ENCODE results near the gene RASAL2. TPM values are rescaled to one million over a fixed set of nuclear protein-coding genes. Genes with fewer than 3 reads are reported as not detected.

RASAL2 gene
- total and polyA plus RNA-seq, 2 donors (not counting 1 experiment from before 2014, with no cell fraction given): 0.12 TPM; not detected in 1

DNA sequence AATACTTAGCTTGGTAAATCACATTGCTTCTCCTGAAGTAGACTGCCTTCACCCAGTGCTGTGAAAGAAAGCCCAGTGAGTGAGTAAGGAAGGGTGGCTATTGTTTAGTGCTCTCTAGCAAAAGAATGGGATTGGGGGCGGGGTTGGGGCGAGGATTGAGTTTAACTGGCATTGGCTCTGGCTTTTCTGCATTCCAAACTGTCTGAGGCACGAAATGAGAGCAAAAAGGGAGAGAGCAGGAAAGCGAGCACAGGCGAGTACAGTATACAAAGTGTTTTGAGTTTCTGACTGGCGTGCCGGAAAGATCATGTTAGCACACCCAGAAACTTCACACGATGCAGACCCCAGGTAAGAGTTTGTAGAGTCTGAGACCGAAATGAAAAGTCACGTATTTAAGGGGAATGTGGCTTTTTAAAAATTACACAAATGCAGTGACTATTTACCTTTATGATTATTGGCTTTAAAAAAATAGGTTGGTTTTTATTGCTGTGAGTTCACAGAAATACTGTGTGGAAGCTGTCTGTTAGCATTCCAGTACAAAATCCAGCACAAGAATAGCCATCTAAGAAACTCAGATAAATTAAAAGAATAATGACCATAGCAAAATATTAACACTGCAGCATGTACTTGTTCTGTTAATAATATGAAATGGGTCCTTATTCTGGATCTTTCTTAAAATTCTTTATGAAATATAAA lies 247.5 kb downstream of the RASAL2 start:
- Mint-ChIP-seq H3K27me3 (peaks cover 8% of the 10 kb centered on the region), H3K4me3 (no peak overlapping the region), H3K4me1 (no peaks in the 10 kb centered on the region), H3K9me3 (ENCODE audit: insufficient read depth) (no peaks in the 10 kb centered on the region), H3K27ac (no peak overlapping the region)
- ChIA-PET CTCF (interaction anchor here (1.1 to 1.3 kb wide), 2 partner anchors 159 to 161 kb away, joined by 3 read pairs; no protein-coding TSS in a partner anchor), POLR2A (no interaction called here)
- intact Hi-C loops (cut with micrococcal nuclease): no loop called here
- DNase-seq (no peak), ATAC-seq (ENCODE audit: low read depth) (no peak)
- Histone ChIP-seq H3K9ac (ENCODE audit: low read length) (no peak overlapping the region), H3K4me2 (replicated peaks; ENCODE audit: low read depth, low read length, poor library complexity, severe bottlenecking) (no peak overlapping the region), H2AFZ (ENCODE audit: insufficient read depth, low read depth, low read length, poor library complexity, severe bottlenecking) (no peak overlapping the region), H4K20me1 (ENCODE audit: control insufficient read depth, insufficient read depth, low read length, poor library complexity, severe bottlenecking) (no peaks in the 10 kb centered on the region), H3K79me2 (ENCODE audit: control insufficient read depth, insufficient read depth, low read length) (no peaks in the 10 kb centered on the region), H3K4me1 (ENCODE audit: control insufficient read depth in 2 of 2, insufficient read depth in 2 of 2, low read length in 2 of 2) (no peaks in the 10 kb centered on the region), H3K4me3 (ENCODE audit: control extremely low read depth in 1 of 5, extremely low read depth in 1 of 5, insufficient read depth in 1 of 5, low read depth in 2 of 5, low read length in 4 of 5) (no peak overlapping the region), H3K27me3 (replicated peaks in 1 of 4; ENCODE audit: control extremely low read depth in 1 of 4, control insufficient read depth in 3 of 4, insufficient read depth in 4 of 4, low read length in 3 of 4) (no peaks in the 10 kb centered on the region), H3K36me3 (replicated peaks in 1 of 2; ENCODE audit: control extremely low read depth in 1 of 2, control insufficient read depth in 1 of 2, extremely low read depth in 1 of 2, insufficient read depth in 2 of 2, low read length in 1 of 2) (no peaks in the 10 kb centered on the region), H3K27ac (ENCODE audit: low read length in 2 of 2) (no peak overlapping the region), H3K9me3 (ENCODE audit: control extremely low read depth in 1 of 3, control insufficient read depth in 2 of 3, insufficient read depth in 1 of 3, low read length in 2 of 3) (no peaks in the 10 kb centered on the region)
- 85% methylated on average over 4 of the region's 10 CpGs for WGBS (ENCODE audit: insufficient coverage)
- TF ChIP-seq EZH2 (IDR thresholded peaks at IDR 0.05; ENCODE audit: borderline replicate concordance, insufficient read depth, low read depth, low read length, poor library complexity, severe bottlenecking): no peak
- TF ChIP-seq, protein P1, sequence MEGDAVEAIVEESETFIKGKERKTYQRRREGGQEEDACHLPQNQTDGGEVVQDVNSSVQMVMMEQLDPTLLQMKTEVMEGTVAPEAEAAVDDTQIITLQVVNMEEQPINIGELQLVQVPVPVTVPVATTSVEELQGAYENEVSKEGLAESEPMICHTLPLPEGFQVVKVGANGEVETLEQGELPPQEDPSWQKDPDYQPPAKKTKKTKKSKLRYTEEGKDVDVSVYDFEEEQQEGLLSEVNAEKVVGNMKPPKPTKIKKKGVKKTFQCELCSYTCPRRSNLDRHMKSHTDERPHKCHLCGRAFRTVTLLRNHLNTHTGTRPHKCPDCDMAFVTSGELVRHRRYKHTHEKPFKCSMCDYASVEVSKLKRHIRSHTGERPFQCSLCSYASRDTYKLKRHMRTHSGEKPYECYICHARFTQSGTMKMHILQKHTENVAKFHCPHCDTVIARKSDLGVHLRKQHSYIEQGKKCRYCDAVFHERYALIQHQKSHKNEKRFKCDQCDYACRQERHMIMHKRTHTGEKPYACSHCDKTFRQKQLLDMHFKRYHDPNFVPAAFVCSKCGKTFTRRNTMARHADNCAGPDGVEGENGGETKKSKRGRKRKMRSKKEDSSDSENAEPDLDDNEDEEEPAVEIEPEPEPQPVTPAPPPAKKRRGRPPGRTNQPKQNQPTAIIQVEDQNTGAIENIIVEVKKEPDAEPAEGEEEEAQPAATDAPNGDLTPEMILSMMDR (IDR thresholded peaks at IDR 0.05): no peak

- H3K9me3 ChIP-seq (ENCODE audit: control extremely low read depth in 1 of 3, control insufficient read depth in 2 of 3, insufficient read depth in 1 of 3, low read length in 2 of 3): no peaks in the 10 kb centered on the region
- ChIA-PET POLR2A (no interaction called here), CTCF (no interaction called here)
- Mint-ChIP-seq H3K27ac (no peak overlapping the region), H3K4me1 (no peaks in the 10 kb centered on the region), H3K9me3 (ENCODE audit: insufficient read depth) (no peaks in the 10 kb centered on the region), H3K4me3 (no peak overlapping the region), H3K27me3 (peaks cover 5% of the 10 kb centered on the region)
- no peak overlapping the region for H2AFZ ChIP-seq (ENCODE audit: insufficient read depth, low read depth, low read length, poor library complexity, severe bottlenecking)
- intact Hi-C loops (cut with micrococcal nuclease): no loop called here
- WGBS (ENCODE audit: insufficient coverage): no CpG with 5 or more reads among the region's 2 CpGs
- H4K20me1 ChIP-seq (ENCODE audit: control insufficient read depth, insufficient read depth, low read length, poor library complexity, severe bottlenecking): no peaks in the 10 kb centered on the region
- H3K79me2 ChIP-seq (ENCODE audit: control insufficient read depth, insufficient read depth, low read length): no peaks in the 10 kb centered on the region
- no peaks in the 10 kb centered on the region for H3K36me3 ChIP-seq (replicated peaks in 1 of 2; ENCODE audit: control extremely low read depth in 1 of 2, control insufficient read depth in 1 of 2, extremely low read depth in 1 of 2, insufficient read depth in 2 of 2, low read length in 1 of 2)
- H3K4me1 ChIP-seq (ENCODE audit: control insufficient read depth in 2 of 2, insufficient read depth in 2 of 2, low read length in 2 of 2): no peaks in the 10 kb centered on the region
- H3K9ac ChIP-seq (ENCODE audit: low read length): no peak overlapping the region
- no peaks in the 10 kb centered on the region for H3K27me3 ChIP-seq (replicated peaks in 1 of 4; ENCODE audit: control extremely low read depth in 1 of 4, control insufficient read depth in 3 of 4, insufficient read depth in 4 of 4, low read length in 3 of 4)
- H3K27ac ChIP-seq (ENCODE audit: low read length in 2 of 2): no peak overlapping the region
- H3K4me3 ChIP-seq (ENCODE audit: control extremely low read depth in 1 of 5, extremely low read depth in 1 of 5, insufficient read depth in 1 of 5, low read depth in 2 of 5, low read length in 4 of 5): no peak overlapping the region
- ATAC-seq (ENCODE audit: low read depth): no peak
- DNase-seq: no peak
- H3K4me2 ChIP-seq (replicated peaks; ENCODE audit: low read depth, low read length, poor library complexity, severe bottlenecking): no peak overlapping the region
- TF ChIP-seq, protein P1 (IDR thresholded peaks at IDR 0.05): no peak
- no peak for TF ChIP-seq EZH2 (IDR thresholded peaks at IDR 0.05; ENCODE audit: borderline replicate concordance, insufficient read depth, low read depth, low read length, poor library complexity, severe bottlenecking)
Measured at GRCh38 chr1:178342745-178343144, 248.8 kb downstream of the RASAL2 start.
